Smooth muscle cell (in vitro differentiated cells): Measurements from ENCODE around the gene TSTD2. TPM values are rescaled to one million over a fixed set of nuclear protein-coding genes. Genes with fewer than 3 reads are reported as not detected.

Experiments used
- DNase-seq: peaks from one replicate; lab custom pipeline; 2025; ENCODE audit not compliant: unreplicated experiment; lab: John Stamatoyannopoulos, UW
- H2AFZ ChIP-seq: fragments of 200-600 bp; sonication (generic); 2 replicates; pipeline ENCODE4 v1.6.0; 2016; ENCODE audit warnings: antibody characterized with exemption, low read depth, mild to moderate bottlenecking
- H3F3A ChIP-seq: fragments of 200-600 bp; sonication (generic); 2 replicates; pipeline ENCODE4 v1.6.0; 2017; ENCODE audit warnings: antibody characterized with exemption, low read depth
- H3K27ac ChIP-seq: fragments of 200-600 bp; sonication (generic); 2 replicates; pipeline ENCODE4 v1.5.1; 2016; ENCODE audit warnings: low read depth, mild to moderate bottlenecking
- H3K27me3 ChIP-seq: fragments of 200-600 bp; sonication (generic); 2 replicates; pipeline ENCODE4 v1.6.1; 2016; ENCODE audit warnings: low read depth, mild to moderate bottlenecking
- H3K36me3 ChIP-seq: fragments of 200-600 bp; sonication (generic); 2 replicates; pipeline ENCODE4 v1.5.1; 2016; ENCODE audit warnings: low read depth
- H3K4me1 ChIP-seq: fragments of 200-600 bp; sonication (generic); 2 replicates; pipeline ENCODE4 v1.5.1; 2016; ENCODE audit warnings: low read depth
- H3K4me2 ChIP-seq: fragments of 200-600 bp; sonication (generic); 2 replicates; pipeline ENCODE4 v1.6.0; 2016; ENCODE audit warnings: mild to moderate bottlenecking
- H3K4me3 ChIP-seq: fragments of 200-600 bp; sonication (generic); 2 replicates; pipeline ENCODE4 v1.5.1; 2016; ENCODE audit warnings: mild to moderate bottlenecking
- H3K79me2 ChIP-seq: fragments of 200-600 bp; sonication (generic); 2 replicates; pipeline ENCODE4 v1.6.0; 2016; ENCODE audit warnings: low read depth, mild to moderate bottlenecking
- H3K9ac ChIP-seq: fragments of 200-600 bp; sonication (generic); 2 replicates; pipeline ENCODE4 v1.6.0; 2016; ENCODE audit warnings: low read depth
- H3K9me3 ChIP-seq: fragments of 200-600 bp; sonication (generic); replicated peaks from 2 replicates; pipeline ENCODE4 v1.5.1; 2016; ENCODE audit warnings: low read depth
- H4K20me1 ChIP-seq: fragments of 200-600 bp; sonication (generic); 2 replicates; pipeline ENCODE4 v1.6.0; 2016; ENCODE audit warnings: low read depth
- WGBS: methylation state at CpG from one replicate; pipeline ENCODE4 v1.1.7; 2016; ENCODE audit warnings: low lambda C conversion rate; 5-methylcytosine and 5-hydroxymethylcytosine counted together
- polyA plus RNA-seq: library from polyadenylated mRNA; unstranded; fragments of >200 nt; fragmentation: Nextera tagmentation; extraction: Ambion mirVana; gene quantifications from 2 replicates; pipeline ENCODE4 v1.2.1, GENCODE V29; 2016
- total RNA-seq: library from RNA; depleted of rRNA; stranded (reverse); fragments of >200 nt; gene quantifications from 2 replicates; pipeline ENCODE4 v1.2.3, GENCODE V29; 2014
- TF ChIP-seq, protein P1 (sequence below): fragments of 200-600 bp; sonication (generic); IDR thresholded peaks from 2 replicates; pipeline ENCODE4 v1.5.1; 2017; ENCODE audit warnings: borderline replicate concordance, mild to moderate bottlenecking, antibody characterized with exemption; ENCODE audit not compliant: insufficient read depth, poor library complexity, severe bottlenecking

Gene TSTD2
- total and polyA plus RNA-seq, 2 experiments from 2014 or later, result 8.5 to 23.5 TPM

DNA sequence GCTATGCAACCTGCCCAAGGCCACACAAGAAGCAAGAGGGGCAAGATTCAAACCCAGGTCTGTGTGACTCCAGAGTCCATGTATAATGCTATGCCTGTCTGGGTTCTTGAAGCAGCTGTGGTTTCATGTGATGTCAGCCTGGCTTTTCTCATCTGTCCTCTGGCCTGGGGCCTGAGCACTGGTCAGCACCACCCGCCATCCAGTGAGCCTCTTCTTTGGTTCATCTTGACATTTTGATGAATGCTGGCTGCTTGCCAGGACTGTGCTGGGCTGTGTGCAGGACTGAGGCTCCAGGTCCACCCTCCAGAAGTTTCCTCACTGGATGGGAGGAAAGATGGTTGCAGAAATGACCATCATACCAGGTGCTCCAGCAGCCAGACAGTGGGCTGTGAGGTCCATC is 61.5 kb downstream of the TSTD2 start:
- Histone ChIP-seq H3K4me2 (no peak overlapping the region), H3K27me3 (no peaks in the 10 kb centered on the region), H3K9me3 (no peaks in the 10 kb centered on the region), H3K4me3 (no peak overlapping the region), H3K36me3 (no peaks in the 10 kb centered on the region), H3K27ac (no peak overlapping the region), H4K20me1 (no peaks in the 10 kb centered on the region), H3F3A (no peaks in the 10 kb centered on the region), H3K79me2 (no peaks in the 10 kb centered on the region), H2AFZ (no peak overlapping the region), H3K4me1 (no peaks in the 10 kb centered on the region), H3K9ac (no peak overlapping the region)
- DNase-seq, result no peak
- WGBS, result 26% methylated on average over 1 of the region's 1 CpG
- TF ChIP-seq, protein P1, sequence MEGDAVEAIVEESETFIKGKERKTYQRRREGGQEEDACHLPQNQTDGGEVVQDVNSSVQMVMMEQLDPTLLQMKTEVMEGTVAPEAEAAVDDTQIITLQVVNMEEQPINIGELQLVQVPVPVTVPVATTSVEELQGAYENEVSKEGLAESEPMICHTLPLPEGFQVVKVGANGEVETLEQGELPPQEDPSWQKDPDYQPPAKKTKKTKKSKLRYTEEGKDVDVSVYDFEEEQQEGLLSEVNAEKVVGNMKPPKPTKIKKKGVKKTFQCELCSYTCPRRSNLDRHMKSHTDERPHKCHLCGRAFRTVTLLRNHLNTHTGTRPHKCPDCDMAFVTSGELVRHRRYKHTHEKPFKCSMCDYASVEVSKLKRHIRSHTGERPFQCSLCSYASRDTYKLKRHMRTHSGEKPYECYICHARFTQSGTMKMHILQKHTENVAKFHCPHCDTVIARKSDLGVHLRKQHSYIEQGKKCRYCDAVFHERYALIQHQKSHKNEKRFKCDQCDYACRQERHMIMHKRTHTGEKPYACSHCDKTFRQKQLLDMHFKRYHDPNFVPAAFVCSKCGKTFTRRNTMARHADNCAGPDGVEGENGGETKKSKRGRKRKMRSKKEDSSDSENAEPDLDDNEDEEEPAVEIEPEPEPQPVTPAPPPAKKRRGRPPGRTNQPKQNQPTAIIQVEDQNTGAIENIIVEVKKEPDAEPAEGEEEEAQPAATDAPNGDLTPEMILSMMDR, result no peak

DNA sequence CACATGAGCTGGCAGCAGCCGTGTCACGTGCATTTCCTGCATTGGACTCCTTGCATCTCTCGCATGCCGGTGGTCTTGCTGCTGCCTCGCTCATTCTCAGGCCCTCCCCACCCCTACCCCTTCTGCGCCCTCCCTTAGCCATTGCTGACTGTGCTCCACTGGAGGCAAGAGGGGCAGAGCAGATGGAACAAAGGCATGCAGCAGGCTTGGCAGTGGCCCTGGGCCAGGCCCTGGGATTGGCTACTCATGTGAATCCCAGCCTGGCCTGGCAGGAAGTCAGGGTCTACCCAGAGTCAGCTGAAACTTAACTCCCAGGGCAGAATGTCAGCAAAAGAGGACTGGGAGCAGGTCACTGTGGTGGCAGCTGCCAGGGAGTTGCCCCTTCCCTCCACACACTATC is 62.3 kb downstream of the TSTD2 start:
- 91% methylated on average over 6 of the region's 6 CpGs for WGBS

DNA sequence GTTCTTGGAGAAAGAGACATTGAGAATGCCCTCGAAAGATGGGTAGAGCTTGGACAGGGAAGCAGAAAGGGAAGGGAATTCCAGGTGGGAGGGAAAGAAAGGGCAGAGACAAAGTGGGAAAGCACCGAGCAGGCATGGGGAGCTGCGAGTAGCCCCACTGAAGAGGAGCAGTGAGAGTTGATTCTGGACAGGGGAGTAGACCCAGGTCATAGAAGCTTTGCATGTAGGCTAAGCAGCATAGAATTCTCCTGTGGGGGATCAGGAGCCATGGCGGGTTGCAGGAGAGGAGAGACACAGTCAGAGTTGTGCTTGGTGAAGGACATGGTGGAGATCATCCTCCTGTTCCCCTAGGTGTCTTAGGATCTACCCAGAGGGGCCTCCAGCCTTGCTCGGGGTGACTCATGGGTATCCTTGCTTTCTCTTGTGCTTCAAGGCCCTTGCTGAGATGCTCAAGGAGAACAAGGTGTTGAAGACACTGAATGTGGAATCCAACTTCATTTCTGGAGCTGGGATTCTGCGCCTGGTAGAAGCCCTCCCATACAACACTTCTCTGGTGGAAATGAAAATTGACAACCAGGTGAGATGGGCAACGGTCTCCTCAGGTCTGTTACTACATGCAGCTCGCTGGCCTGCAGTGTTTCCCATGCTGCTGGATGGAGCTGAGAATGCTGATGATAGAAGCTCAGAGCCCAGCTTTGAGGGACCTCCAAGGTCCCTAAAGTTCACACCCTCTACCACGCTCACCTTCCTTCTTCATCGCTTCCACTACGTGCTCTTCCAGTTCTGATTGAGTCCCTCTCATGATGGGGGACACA is 64.5 kb downstream of the TSTD2 start:
- no peaks in the 10 kb centered on the region for H4K20me1 ChIP-seq
- no peak for DNase-seq
- H3K9me3 ChIP-seq, result no peaks in the 10 kb centered on the region

More for the DNA sequence above, 62.3 kb downstream of the TSTD2 start:
- H3K27me3 ChIP-seq, result no peaks in the 10 kb centered on the region
- H3K27ac ChIP-seq, result no peak overlapping the region
- no peaks in the 10 kb centered on the region for H3F3A ChIP-seq
- no peak overlapping the region for H3K9ac ChIP-seq
- H3K4me2 ChIP-seq, result no peak overlapping the region
- TF ChIP-seq, protein P1, result no peak
- no peak overlapping the region for H3K4me3 ChIP-seq
- no peaks in the 10 kb centered on the region for H3K4me1 ChIP-seq
- no peaks in the 10 kb centered on the region for H3K9me3 ChIP-seq
- H4K20me1 ChIP-seq, result no peaks in the 10 kb centered on the region
- H3K79me2 ChIP-seq, result no peaks in the 10 kb centered on the region
- H3K36me3 ChIP-seq, result no peaks in the 10 kb centered on the region
- H2AFZ ChIP-seq, result no peak overlapping the region
- no peak for DNase-seq

More for the DNA sequence above, 64.5 kb downstream of the TSTD2 start:
- Histone ChIP-seq H3F3A (no peaks in the 10 kb centered on the region), H3K4me3 (no peak overlapping the region), H3K9ac (no peak overlapping the region), H3K79me2 (no peaks in the 10 kb centered on the region), H2AFZ (no peak overlapping the region), H3K27me3 (no peaks in the 10 kb centered on the region), H3K27ac (no peak overlapping the region), H3K4me2 (no peak overlapping the region), H3K4me1 (peaks cover 10% of the 10 kb centered on the region), H3K36me3 (no peaks in the 10 kb centered on the region)
- 93% methylated on average over 11 of the region's 11 CpGs for WGBS
- TF ChIP-seq, protein P1, result no peak
